ENCODE results near the gene HLTF. TPM values are rescaled to one million over a fixed set of nuclear protein-coding genes. Genes with fewer than 3 reads are reported as not detected.

The HLTF gene
- total and polyA plus RNA-seq, 2 of the 4 experiments (the other 2 are of a cell fraction) = 12.6 to 39.1 TPM

DNA sequence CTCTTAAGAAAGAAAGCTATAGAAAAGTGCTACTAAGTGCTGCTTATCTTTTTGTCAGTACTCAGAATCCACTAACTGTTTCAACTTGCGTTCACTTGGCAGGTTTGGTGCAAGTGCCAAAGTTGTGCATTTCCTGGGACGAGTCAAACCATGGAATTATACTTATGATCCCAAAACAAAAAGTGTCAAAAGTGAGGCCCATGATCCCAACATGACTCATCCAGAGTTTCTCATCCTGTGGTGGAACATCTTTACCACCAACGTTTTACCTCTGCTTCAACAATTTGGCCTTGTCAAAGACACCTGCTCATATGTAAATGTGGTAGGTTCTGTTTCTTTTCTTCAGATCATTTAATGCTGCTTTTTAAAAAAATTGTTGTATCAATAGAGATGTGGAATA is 62.4 kb downstream of the HLTF start:
- Histone ChIP-seq H3K23ac (ENCODE audit: low read depth, low read length) (no peak overlapping the region), H2BK5ac (ENCODE audit: low read depth, low read length, poor library complexity, severe bottlenecking) (no peak overlapping the region), H4K5ac (ENCODE audit: low read depth, low read length) (no peak overlapping the region), H3K9ac (ENCODE audit: low read depth, low read length) (no peak overlapping the region), H3K4me1 (ENCODE audit: control insufficient read depth, insufficient read depth, low read length) (peaks cover 15% of the 10 kb centered on the region), H3K27ac (ENCODE audit: insufficient read depth, low read length) (no peak overlapping the region), H3K9me1 (ENCODE audit: insufficient read depth, low read length) (0 out of 2 replicates have a peak, but pooled peaks cover 15% of the 10 kb centered on the region), H2AK5ac (ENCODE audit: low read depth, low read length) (no peak overlapping the region), H3K4ac (ENCODE audit: low read depth, low read length) (no peak overlapping the region), H2BK15ac (ENCODE audit: low read depth, low read length) (no peak overlapping the region), H4K20me1 (ENCODE audit: insufficient read depth, low read length) (no peaks in the 10 kb centered on the region), H2BK20ac (ENCODE audit: low read depth, low read length) (no peak overlapping the region), H3K14ac (replicated peaks; ENCODE audit: low read depth, low read length) (no peak overlapping the region), H3K4me2 (ENCODE audit: low read depth, low read length) (no peak overlapping the region), H4K91ac (ENCODE audit: insufficient read depth, low read depth, low read length) (no peak overlapping the region), H3K9me3 (ENCODE audit: control insufficient read depth, insufficient read depth, low read length) (peaks cover 3% of the 10 kb centered on the region; the same call in 1 of the 2 replicates), H2AK9ac (replicated peaks; ENCODE audit: low read depth, low read length, poor library complexity) (no peak overlapping the region), H3K4me3 (ENCODE audit: insufficient read depth, low read depth, low read length) (no peak overlapping the region), H3K36me3 (ENCODE audit: control insufficient read depth, insufficient read depth, low read length) (peaks cover 26% of the 10 kb centered on the region), H3K27me3 (ENCODE audit: control insufficient read depth, insufficient read depth, low read length) (no peaks in the 10 kb centered on the region), H2AFZ (replicated peaks; ENCODE audit: low read length, poor library complexity) (no peak overlapping the region), H3K18ac (ENCODE audit: low read depth, low read length) (no peak overlapping the region), H3K56ac (ENCODE audit: extremely low read depth, insufficient read depth, low read length) (no peak overlapping the region), H3K79me1 (ENCODE audit: low read depth in 1 of 2, low read length in 2 of 2) (peaks cover 7 to 39% of the 10 kb centered on the region in 2 experiments; a peak in 3 of 4 replicates), H2BK120ac (ENCODE audit: low read depth, low read length) (no peak overlapping the region), H4K8ac (ENCODE audit: low read depth in 2 of 2, low read length in 2 of 2) (no peak overlapping the region)
- DNase-seq (peak; percentile 36), ATAC-seq (ENCODE audit: low read depth) (no peak)
- dilution Hi-C loops (cut with HindIII; ENCODE audit: low sequenced_read_pairs, unreplicated experiment) = no loop called here
- TF ChIP-seq RCOR1 (IDR thresholded peaks at IDR 0.05; ENCODE audit: insufficient replicate concordance, low read length) (no peak), SMC3 (IDR thresholded peaks at IDR 0.05; ENCODE audit: low read depth, low read length) (no peak), MXI1 (IDR thresholded peaks at IDR 0.05; ENCODE audit: borderline replicate concordance, low read depth, low read length) (no peak), POLR2A (IDR thresholded peaks at IDR 0.05; ENCODE audit: low read depth, low read length) (no peak), USF2 (IDR thresholded peaks at IDR 0.05; ENCODE audit: low read depth, low read length) (no peak), BHLHE40 (IDR thresholded peaks at IDR 0.05; ENCODE audit: low read depth, low read length) (no peak)
- TF ChIP-seq, protein P1, sequence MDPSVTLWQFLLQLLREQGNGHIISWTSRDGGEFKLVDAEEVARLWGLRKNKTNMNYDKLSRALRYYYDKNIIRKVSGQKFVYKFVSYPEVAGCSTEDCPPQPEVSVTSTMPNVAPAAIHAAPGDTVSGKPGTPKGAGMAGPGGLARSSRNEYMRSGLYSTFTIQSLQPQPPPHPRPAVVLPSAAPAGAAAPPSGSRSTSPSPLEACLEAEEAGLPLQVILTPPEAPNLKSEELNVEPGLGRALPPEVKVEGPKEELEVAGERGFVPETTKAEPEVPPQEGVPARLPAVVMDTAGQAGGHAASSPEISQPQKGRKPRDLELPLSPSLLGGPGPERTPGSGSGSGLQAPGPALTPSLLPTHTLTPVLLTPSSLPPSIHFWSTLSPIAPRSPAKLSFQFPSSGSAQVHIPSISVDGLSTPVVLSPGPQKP (IDR thresholded peaks at IDR 0.05; ENCODE audit: borderline replicate concordance, low read depth, low read length) = no peak
- ChIA-PET CTCF (no interaction called here), POLR2A (ENCODE audit: unreplicated experiment) (no interaction called here)
- intact Hi-C loops (cut with micrococcal nuclease) = no loop called here
- in situ Hi-C loops (cut with MboI; ENCODE audit: low sequenced_read_pairs) = no loop called here
- WGBS, 2 experiments (ENCODE audit: extremely low coverage in 2 of 2, insufficient read length in 1 of 2) = 80% methylated on average over 1 of the region's 3 CpGs; no CpG with 5 or more reads in 1 of the 2 experiments
- BruUV-seq (replicated peaks) = no TSS peak

Data from IMR-90 (cell line).